ENCODE measurements around the gene STC2. TPM values are rescaled to one million over a fixed set of nuclear protein-coding genes. Genes with fewer than 3 reads are reported as not detected.
A peak's percentile ranks its signal among the peaks of the same experiment; 100 is the strongest.

The STC2 gene
- total RNA-seq, 1 experiment from 2014 or later, result 43.8 TPM

DNA sequence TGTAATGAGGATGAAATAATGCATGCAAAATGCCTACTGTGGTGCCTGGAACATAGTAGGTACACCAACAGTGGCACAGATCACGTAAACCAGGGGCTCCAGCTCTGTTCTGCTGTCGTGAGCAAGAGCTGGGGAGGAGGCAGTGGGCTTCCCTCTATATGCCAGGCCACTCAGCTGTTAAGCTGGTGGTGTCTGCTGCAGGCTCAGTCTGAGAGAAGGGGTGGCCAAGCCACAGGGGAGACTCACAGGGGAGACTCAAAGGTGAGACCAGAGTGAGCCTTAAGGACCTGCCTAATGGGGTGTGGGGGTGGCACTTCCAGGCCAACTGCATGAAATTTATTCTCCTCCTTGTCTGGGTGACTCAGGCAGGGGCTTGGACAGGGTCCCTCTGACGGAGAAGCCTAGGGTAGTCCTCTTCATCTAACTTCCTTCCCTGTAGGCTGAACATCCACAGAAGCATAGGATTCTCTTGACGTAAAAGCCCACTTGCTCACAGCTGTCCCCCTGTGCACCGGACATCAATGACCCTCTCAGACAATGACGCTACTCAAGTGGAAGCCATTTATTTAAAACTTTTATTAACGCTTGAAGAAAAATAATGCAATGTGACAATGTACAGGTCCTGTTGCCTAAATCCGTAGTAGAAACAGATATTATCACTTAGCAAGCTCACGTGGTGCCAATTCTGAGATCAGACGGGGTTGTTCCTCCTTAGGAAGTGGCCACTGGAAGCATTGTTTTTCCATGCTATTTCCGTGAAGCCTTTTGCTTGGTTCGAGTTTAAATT, 13.9 kb downstream of the STC2 start:
- DNase-seq (ENCODE audit: low spot score), result no peak

DNA sequence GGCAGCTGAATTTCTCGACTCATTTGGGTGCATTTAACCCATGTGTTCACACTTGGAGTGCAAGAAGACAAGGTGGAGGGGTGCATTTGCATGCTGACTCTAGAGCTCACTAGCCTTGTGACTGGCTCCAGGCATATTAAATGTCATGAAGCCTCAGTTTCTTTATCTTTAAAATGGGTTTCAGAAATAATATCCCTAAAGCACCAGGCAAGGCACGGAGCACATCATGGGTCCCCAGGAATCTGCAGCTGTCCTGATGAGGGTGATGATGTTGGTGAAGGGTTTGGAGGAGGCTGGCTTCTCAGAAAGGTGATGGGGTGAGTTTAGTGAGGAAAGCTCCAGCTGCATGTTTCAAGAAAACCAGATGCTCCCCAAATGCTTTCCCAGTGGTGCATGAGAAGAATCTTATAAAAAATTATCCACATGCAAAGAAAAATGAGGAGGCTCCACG, 14.8 kb downstream of the STC2 start:
- DNase-seq (ENCODE audit: low spot score), result no peak

DNA sequence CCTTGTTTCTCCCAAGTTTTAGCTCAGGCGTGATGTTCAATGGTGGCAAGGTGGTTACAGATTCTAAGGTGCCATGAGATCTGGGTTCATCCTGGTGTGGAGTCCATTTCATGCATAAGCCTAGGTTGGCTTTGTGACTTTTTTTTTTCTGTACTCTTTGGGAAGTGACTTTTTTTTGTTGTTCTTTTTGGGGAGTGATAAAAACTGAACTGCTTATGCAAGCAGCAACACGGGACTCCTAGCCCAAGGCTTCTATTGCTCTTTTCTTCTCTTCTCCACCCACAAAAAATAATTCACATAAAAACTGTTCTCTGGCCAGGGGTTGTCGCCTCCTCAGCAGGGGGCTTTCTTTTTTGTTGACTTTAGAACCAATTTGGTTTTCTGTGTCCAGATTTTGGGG, 15.4 kb downstream of the STC2 start:
- DNase-seq (ENCODE audit: low spot score), result no peak

DNA sequence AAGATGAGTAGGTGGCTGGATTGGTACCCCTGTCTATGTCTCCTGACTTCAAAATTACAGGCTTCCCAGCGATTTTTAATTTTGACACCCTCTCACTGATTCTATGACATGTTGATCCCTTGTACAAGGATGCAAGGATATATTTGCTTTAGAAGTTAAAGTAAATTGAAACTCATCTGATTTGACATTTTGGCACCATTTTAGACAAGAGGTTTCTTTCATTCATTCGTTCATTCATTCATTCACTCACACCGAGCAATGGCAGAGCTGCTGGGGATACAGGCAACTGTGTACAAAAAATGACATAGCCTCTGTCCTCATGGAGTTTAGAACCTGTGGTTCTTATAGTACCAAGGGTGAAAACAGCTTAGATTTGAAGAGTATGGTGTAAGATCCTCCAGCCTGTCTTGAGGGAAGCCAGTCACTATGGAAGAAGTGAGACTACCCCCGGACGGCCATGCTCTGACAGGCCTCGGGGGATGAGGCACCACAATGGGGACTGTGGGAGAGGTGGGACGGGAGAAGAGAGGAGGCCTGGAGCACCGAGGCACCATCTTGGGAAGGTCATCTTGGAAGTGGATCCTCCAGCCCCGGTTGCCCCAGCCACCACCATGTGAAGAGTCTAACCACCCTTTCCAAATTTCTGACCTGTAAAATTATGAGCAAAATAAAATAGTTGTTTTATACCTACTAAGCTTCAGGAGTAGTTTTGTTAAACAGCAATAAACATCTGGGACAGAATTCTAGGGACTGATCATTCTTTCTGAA, 16.2 kb downstream of the STC2 start:
- DNase-seq (ENCODE audit: low spot score), result no peak

DNA sequence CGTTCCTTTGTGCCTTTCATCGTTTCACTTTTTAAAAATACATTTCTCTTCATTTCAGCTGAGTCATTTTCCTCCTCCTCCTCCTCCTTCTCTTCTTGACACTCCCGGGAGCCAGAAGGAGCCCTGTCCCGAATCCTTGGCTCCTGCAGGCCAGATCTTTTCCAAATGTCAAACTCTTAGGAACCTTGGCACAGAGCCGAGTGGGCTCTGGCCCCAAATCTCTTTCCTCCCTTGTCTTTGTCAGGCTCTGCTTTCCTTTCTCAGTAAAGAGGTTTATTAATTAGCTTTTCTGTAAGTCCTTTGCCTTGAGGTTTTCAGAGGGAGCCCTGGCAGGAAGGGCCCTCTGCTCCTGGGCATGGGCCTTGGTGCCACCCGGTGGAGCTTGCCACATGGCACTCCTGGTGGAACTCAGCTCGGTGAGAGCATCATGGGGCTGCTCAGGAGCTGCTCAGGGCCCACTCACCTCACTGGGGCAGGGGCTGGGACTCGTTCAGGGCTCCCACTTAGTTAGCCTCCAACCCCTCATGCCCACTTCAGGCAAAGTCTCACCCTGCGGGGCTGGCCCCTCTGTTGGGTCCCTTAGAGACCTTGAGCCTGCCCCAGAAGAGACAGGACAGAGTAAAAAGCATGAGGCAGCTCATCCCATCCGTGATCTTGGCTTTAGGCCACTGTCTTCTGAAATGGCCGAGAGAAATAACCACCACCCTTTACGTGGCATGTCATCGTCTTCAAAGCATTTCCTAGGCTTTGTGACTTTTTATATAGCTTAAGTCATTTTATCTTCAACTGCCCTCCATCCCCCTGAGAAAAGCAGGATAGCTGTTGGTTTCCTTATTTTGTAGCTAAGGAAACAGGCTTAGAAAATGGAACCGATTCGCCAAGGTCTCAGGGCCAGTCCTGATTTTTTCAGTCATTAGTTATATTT, 17.1 kb downstream of the STC2 start:
- no peak for DNase-seq (ENCODE audit: low spot score)

DNA sequence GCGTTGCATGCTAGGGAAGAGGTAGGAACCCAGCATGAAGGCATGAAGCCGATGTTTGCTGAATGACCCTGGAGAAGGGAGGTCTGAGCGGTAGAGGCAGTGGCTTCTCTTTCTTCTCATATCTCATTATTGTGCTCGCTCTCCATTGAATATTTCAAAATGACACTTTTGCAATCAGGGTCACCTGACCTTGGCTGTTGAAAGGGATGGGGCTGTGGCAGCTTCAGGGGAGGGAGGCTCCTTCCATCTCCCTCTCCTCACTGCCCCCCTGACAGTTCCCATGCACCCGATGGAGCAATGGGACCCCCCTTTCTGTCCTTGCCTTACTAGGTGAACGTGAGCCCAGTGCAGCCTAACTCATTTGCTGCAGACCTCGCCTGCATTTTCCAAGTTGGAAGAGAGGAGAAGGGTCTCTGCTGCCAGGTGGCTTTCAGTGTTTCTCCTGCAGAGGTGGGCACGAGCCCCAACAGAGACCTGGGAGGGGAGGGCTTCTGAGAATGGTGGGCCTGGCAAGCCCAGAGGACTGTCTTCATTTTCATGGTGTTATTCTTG, 17.9 kb downstream of the STC2 start:
- DNase-seq (ENCODE audit: low spot score), result no peak

DNA sequence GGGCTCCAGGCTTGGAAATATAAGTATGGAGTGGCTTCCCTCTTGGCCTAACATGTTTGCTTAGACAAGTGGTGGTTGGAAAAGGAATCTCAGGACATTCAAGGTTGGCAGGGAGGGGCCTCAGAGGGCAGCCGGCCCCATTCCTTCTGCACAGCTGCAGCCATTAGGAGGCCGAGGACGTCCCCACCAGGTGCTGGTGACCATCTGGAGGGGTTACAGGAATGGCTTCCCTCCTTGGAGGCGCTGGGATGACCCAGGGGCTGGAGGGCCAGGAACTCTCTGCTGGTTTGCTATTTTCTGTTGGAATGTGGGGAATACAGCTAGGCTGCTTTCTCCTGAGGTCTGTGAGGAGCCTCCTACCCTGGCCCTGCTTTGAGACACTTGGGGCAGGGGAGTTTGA, 18.5 kb downstream of the STC2 start:
- DNase-seq (ENCODE audit: low spot score), result no peak

DNA sequence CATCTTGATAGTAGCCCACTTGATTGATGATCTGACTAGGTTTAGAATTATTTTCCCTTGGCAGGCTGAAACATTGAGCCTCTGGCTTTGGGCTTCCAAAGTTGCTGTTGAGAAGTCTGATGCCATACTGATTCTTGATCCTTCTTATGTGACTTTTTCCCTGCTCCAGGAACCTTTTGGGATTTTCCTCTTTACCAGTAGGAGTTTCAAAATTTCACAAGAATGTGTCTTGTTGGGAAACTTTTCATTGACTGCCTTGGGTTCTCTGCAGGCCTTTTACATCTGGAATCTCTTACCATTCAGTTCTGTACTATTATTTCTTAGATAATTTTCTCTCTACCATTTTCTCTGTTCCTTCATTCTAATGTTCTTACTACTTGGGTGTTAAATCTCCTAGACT, 20.0 kb downstream of the STC2 start:
- DNase-seq (ENCODE audit: low spot score), result no peak

DNA sequence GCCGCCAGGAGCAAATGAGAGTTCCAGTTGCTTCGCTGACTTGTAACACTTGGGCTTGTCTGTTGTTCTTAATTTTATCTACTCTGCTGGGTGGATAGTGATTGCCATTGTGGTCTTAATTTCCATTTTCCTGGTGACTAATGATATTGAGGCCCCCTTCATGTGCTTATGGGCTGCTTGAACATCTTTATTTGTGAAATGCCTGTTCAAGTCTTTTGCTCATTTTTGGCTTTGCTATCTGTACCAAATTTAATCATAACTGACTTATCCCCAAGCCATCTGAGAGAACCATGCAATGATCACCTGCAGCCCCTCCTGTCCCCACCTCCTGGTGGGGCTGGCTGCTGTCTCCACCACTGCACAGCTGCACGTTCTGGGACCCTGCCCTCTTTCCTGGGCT, 20.5 kb downstream of the STC2 start:
- DNase-seq (ENCODE audit: low spot score), result no peak

DNA sequence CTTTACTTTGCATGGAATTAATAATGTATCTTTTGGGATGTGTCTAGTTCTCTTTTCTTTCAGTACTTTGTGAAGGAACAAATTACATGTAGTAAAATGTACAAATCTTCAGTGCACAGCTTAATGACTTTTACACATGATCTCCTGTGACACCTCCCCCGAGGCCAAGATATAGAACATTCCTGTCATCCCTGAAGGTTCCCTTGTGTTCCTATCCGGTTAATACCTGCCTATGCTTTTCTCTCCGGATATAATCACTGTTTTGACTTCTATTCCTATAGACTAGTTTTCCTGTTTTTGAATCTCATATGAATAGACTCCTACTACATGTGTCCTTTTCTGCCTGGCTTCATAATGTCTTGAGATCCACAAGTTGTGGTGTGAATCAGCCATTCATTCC, 21.5 kb downstream of the STC2 start:
- no peak for DNase-seq (ENCODE audit: low spot score)

DNA sequence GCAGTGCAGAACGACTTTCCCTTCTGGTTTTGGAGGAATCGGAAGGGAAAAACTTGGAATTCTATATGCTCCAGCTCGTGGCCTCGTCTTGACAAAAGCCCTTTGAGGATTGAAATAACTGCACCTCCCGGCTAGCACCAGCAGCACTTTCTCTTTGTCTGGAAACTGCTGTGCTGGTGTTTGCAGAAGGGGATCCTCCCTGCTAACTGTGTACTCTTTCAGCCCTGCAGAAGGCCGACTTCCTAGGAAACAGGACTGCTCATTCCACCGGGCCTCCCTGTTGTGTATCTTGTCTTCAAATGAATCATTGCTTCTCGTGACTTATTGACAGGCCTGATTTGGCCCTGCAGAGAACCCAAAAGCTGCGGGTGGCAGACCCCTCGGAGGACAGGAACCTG, 23.6 kb downstream of the STC2 start:
- no peak for DNase-seq (ENCODE audit: low spot score)

DNA sequence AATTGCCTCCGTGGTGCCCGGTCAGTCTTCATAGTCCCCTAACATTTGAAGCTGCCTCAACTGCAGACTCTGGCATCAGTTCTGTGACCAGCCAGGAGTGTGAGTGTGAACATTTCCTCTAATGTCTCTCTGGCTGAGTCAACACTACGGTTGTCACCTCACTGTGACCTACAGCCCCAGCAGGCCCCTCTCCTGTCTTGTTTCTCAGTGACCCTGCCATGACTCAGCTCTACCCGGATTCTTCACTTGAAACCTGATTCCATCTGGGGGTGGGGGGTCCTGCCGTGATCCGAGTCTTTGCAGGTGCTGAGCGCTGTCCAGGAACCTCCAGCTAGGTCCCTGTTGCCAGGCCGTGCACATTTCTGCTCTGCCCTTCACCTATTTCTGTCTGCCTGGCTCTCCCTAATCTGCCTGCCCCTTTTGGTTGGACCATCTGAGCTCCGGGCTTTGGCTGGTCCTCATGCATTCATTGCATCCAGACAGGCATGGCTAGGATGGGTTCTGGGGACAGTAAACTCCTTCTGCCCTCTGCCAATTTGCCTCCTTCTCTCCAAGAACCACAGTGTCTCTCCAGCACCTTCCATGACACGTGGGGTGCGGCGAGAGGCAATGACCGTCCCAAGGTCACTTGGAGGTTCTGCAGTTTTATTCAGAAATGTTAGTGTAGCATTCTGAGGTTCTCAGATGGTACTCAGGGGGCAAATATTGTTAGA, 24.2 kb downstream of the STC2 start:
- no peak for DNase-seq (ENCODE audit: low spot score)

DNA sequence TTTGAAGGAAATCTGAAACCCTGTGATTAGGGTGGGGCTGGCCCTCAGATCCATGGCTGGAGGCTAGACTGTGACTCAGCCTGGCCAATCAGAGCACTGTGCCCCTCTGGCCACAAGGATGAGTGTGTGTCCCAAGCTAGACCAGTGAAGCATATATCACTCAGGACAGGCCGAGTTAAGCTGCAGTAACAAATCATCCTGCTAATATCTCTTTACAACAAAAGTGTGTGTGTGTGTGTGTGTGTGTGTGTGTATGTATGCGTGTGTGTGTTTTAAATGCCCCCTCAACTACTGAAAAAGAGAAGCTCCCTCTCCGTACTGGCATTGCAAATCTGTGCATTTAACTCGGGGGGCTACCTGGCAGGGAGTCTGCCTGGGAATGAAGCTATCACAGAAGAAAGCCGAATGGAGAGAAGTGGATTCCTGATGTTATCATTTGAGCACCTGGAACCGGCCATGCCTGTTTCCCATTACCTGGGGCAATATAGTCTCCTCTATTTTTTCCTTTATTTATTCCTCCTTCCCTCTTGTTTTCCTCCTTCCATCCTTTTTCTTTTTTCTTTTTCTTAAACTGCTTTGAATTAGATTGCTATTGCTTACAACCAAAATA, 25.6 kb downstream of the STC2 start:
- DNase-seq (ENCODE audit: low spot score), result peak; percentile 60

DNA sequence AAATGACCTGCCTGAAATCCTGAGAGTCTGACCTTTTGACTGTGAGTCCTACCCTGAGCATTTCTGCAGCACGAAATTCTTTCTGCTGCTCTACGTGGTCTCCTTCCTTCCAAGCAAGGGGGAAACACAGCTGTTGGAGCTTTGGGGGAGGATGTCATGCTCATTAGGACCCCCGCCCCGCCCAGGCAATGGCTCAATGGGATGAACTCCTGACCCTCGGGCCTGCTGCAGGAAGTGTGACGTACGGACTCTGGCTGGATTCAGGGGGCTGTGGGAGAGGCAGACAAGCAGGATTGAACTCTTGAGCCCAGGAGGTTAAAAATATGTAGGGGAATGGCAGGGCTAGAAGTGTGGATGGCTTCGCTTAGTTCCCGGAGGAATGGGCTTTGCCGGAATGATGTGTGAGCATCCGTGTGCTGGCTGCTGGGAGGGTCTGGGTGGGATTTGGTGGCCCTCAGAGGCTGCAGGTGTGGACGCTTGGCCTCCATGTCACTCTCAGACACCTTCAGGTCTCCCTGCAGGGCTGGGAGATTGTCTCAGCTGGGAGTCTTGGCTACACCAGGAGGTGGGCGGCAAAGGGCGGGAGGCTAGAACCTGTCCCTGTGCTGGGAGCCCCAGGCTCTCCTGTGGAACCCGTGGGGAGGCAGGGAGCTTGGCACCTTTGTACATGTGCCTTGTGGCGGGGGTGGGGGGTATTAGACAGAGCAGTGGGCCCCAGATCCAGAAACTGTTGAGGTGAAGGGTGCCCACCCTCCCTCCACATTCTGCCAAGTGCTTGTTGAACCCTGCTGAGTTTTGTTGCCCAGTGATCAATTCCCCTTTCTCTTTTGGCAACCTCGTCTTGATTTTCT, 26.3 kb downstream of the STC2 start:
- no peak for DNase-seq (ENCODE audit: low spot score)

DNA sequence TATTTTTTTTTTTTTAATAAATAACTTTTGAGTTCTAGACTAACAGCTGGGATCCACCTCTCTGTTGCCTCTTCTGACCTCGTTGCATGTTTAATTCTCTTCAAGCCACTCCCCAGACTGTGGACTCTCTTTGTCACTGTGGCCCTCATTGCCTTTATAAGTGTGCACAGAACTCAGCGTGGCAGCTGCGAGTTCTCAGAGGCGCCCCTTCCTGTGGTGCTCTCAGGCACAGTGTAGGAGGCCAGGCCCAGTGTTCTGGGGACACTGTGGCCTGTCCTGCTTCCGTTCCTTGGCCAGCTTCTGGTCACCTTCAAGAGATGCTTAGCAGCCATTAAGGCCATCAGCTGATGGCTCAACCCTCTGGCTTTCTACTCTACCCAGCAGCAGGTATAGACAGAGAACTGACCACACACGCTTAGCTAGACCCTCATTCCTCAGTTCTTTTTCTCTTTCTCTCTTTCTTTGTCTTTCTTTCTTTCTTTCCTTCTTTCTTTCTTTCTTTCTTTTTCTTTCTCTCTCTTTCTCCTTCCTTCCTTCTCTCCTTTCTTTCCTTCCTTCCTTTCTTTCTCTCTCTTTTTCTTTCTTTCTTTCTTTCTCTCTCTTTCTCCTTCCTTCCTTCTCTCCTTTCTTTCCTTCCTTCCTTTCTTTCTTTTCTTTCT, 27.7 kb downstream of the STC2 start:
- DNase-seq (ENCODE audit: low spot score), result no peak

DNA sequence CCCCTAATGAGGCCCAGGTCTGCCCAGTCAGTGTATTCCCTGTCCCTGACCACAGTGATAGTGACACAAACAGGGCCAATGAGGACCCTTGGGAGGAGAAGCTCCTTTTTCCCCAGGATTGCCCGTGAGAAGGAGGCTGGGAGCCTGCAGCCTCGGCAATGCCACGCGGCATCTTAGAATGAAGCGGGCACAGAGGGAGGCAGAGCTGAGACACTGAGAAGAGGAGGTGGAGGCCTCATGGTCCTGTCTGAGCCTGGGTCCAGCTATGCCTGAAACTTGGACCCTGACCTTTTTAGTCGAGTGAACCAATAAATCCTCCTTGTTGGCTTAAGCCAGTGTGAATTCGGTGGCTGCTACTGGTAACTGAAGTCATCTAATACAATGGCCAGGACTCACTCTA, 28.4 kb downstream of the STC2 start:
- no peak for DNase-seq (ENCODE audit: low spot score)

DNA sequence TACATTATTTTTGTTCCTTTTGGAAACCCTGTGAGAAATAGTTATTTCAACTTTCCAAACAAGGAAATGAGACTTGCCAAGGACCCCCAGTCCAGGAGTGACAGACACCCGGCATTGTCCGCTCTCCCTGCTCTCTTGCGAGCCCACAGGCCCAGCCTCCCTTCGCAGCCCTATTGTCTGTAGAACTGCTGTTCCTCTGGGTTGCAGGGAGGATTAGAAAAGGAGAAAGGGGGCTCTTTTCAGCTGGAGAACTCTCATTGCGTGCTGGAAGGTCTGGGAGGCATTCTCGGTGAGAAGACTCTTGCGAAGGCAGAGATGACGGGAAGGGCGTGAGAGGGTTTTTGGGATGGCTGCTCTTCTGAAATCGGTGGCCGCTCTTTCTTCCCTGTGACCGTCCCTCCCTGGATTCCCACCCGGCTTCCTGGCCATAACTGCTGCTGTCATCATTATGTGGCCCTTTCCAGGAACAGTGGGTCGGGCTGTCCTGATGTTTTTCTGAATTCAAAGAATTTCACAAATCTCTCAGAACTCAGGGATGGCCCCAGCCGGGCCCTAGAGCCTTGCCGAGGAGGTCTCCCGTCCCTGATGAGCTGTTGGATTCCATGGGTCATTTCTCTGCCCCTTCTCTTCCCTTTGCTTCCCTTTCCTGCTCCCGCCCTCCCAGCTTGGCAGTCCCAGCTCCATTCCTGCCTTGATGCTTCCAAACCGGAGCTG, 29.8 kb downstream of the STC2 start:
- no peak for DNase-seq (ENCODE audit: low spot score)

DNA sequence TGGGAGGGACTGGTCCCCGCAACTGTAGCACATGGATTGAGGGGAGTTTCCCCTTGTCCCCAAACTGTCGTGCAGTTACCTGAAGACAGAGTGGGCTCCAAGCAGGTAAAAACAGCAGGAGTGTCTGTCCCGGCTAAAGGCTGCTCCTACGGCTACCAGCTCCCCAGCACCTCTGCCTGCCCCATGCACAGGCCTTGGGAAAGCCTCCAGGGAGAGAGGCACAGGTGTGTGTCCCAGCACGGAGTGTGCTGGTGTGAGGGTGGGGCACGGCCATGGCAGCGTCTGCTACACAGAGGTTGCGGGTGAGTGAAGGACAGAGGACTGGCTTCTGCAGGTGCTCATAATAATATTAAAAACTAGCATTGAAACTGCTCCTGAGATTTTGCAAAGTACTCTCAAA, 30.4 kb downstream of the STC2 start:
- no peak for DNase-seq (ENCODE audit: low spot score)

Data from H4 (cell line).